Measurements from ENCODE around the gene CTDSPL2. TPM values are rescaled to one million over a fixed set of nuclear protein-coding genes. Genes with fewer than 3 reads are reported as not detected.

The CTDSPL2 gene
- total RNA-seq, 1 experiment from 2014 or later = 38.2 TPM

DNA sequence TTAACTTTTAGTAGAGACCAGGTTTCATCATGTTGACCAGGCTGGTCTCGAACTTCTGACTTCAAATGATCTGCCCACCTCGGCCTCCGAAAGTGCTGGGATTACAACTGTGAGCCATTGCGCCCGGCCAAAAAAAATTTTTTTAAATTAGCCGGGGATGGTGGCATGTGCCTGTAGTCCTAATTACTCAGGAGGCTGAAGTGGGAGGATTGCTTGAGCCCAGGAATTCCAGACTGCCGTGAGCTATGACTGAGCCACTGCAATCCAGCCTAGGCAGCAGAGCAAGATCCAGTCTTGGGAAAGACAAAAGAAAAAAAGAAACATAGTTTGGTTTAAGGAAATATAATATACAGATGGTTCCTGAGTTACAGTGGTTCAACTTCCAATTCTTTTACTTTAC, 64.6 kb downstream of the CTDSPL2 start:
- ChIA-PET POLR2A (interaction anchor here (0.6 to 1.6 kb wide), 5 partner anchors 12 to 204 kb away, joined by 3 to 4 read pairs (median 3); partner anchors contain the start of gene GOLM2), CTCF (interaction anchor here (0.8 to 1.1 kb wide), 3 partner anchors 9 to 201 kb away, joined by 3 to 5 read pairs (median 3); no protein-coding TSS in a partner anchor)
- Mint-ChIP-seq H3K27ac (ENCODE audit: low read depth, unreplicated experiment) (no peak overlapping the region), H3K27me3 (ENCODE audit: insufficient read depth, unreplicated experiment) (no peaks in the 10 kb centered on the region), H3K9me3 (ENCODE audit: unreplicated experiment) (no peaks in the 10 kb centered on the region), H3K4me1 (ENCODE audit: insufficient read depth, unreplicated experiment) (peaks cover 27% of the 10 kb centered on the region), H3K4me3 (ENCODE audit: unreplicated experiment) (no peak overlapping the region), H3K36me3 (ENCODE audit: insufficient read depth, unreplicated experiment) (peaks cover 74% of the 10 kb centered on the region)
- intact Hi-C loops (cut with micrococcal nuclease) = loop anchor here (5.0 kb wide), 1 partner anchor 360 kb away; no protein-coding TSS in a partner anchor
- TF ChIP-seq, protein P1, sequence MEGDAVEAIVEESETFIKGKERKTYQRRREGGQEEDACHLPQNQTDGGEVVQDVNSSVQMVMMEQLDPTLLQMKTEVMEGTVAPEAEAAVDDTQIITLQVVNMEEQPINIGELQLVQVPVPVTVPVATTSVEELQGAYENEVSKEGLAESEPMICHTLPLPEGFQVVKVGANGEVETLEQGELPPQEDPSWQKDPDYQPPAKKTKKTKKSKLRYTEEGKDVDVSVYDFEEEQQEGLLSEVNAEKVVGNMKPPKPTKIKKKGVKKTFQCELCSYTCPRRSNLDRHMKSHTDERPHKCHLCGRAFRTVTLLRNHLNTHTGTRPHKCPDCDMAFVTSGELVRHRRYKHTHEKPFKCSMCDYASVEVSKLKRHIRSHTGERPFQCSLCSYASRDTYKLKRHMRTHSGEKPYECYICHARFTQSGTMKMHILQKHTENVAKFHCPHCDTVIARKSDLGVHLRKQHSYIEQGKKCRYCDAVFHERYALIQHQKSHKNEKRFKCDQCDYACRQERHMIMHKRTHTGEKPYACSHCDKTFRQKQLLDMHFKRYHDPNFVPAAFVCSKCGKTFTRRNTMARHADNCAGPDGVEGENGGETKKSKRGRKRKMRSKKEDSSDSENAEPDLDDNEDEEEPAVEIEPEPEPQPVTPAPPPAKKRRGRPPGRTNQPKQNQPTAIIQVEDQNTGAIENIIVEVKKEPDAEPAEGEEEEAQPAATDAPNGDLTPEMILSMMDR (IDR thresholded peaks at IDR 0.05; ENCODE audit: unreplicated experiment) = no peak
- BruUV-seq (replicated peaks) = no TSS peak
- DNase-seq (ENCODE audit: unreplicated experiment) = no peak

DNA sequence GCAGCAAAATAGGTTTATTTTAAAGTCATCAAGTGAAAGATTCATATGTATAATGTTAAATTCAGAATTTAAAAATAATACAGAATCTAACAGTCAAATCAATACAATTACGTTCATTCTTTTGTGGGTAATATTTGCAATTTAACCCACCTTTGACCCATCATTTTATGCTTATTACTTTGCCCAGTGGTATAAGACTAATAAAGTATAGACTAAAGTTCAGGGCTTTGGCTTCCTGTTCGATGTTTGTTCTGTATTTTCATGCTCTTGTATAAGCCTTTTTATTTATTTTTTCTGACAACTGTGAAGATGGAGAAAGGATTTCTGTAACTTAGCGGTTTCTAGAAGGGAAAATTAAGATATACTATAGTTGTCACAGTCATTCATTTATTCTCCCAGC, 65.2 kb downstream of the CTDSPL2 start:
- peaks cover 68% of the 10 kb centered on the region for H3K36me3 Mint-ChIP-seq (ENCODE audit: insufficient read depth, unreplicated experiment)
- TSS peak; percentile 12 for BruUV-seq (replicated peaks)
- H3K4me1 Mint-ChIP-seq (ENCODE audit: insufficient read depth, unreplicated experiment) = peaks cover 22% of the 10 kb centered on the region
- no peaks in the 10 kb centered on the region for H3K9me3 Mint-ChIP-seq (ENCODE audit: unreplicated experiment)
- DNase-seq (ENCODE audit: unreplicated experiment) = no peak
- H3K4me3 Mint-ChIP-seq (ENCODE audit: unreplicated experiment) = no peak overlapping the region
- TF ChIP-seq, protein P1 (IDR thresholded peaks at IDR 0.05; ENCODE audit: unreplicated experiment) = no peak
- POLR2A ChIA-PET = interaction anchor here (0.8 to 1.2 kb wide), 2 partner anchors 11 to 204 kb away, joined by 3 to 4 read pairs; partner anchors contain the start of gene GOLM2
- H3K27ac Mint-ChIP-seq (ENCODE audit: low read depth, unreplicated experiment) = no peak overlapping the region
- CTCF ChIA-PET = interaction anchor here (1.1 kb wide), 1 partner anchor 26 kb away, joined by 3 read pairs; no protein-coding TSS in a partner anchor
- H3K27me3 Mint-ChIP-seq (ENCODE audit: insufficient read depth, unreplicated experiment) = no peaks in the 10 kb centered on the region
- intact Hi-C loops (cut with micrococcal nuclease) = loop anchor here (5.0 kb wide), 1 partner anchor 360 kb away; no protein-coding TSS in a partner anchor

DNA sequence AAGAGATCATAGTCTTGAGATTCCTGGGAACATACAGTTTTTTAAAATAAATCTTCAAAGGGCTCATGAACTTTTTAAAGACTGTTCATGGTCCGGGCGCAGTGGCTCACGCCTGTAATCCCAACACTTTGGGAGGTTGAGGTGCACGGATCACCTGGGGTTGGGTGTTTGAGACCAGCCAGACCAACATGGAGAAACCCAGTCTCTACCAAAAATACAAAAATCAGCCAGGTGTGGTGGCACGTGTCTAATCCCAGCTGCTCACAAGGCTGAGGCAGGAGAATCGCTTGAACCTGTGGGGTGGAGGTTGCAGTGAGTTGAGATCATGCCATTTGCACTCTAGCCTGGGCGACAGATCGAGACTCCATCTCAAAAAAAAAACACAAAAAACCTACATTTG, 68.1 kb downstream of the CTDSPL2 start:
- Mint-ChIP-seq H3K27me3 (ENCODE audit: insufficient read depth, unreplicated experiment) (no peaks in the 10 kb centered on the region), H3K36me3 (ENCODE audit: insufficient read depth, unreplicated experiment) (peaks cover 67% of the 10 kb centered on the region), H3K27ac (ENCODE audit: low read depth, unreplicated experiment) (no peak overlapping the region), H3K9me3 (ENCODE audit: unreplicated experiment) (no peaks in the 10 kb centered on the region), H3K4me1 (ENCODE audit: insufficient read depth, unreplicated experiment) (no peaks in the 10 kb centered on the region), H3K4me3 (ENCODE audit: unreplicated experiment) (no peak overlapping the region)
- TF ChIP-seq, protein P1 (IDR thresholded peaks at IDR 0.05; ENCODE audit: unreplicated experiment) = no peak
- no TSS peak for BruUV-seq (replicated peaks)
- ChIA-PET CTCF (interaction anchor here (0.6 kb wide), 1 partner anchor 277 kb away, joined by 4 read pairs; no protein-coding TSS in a partner anchor), POLR2A (no interaction called here)
- DNase-seq (ENCODE audit: unreplicated experiment) = no peak
- intact Hi-C loops (cut with micrococcal nuclease) = no loop called here

DNA sequence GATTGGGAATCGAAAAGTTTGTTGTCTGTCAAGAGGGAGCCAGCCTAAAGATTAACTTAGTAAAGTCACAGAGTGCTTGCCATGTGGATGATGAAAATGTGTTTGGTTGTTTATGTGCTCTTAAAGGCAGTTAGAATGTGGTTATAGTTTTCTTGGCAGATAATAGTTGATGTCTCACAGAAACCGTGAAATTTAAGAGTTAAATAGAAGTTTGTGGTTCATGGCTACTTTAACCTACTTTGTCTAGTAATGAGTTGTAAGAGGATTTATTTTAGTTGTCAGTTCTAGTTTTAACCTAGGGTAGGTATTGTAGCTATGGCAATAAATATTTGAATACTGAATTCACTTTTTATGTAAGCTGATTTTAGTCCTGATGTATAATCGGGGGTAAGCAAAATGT, 73.1 kb downstream of the CTDSPL2 start:
- BruUV-seq (replicated peaks) = no TSS peak
- H3K27me3 Mint-ChIP-seq (ENCODE audit: insufficient read depth, unreplicated experiment) = no peaks in the 10 kb centered on the region
- peaks cover 62% of the 10 kb centered on the region for H3K36me3 Mint-ChIP-seq (ENCODE audit: insufficient read depth, unreplicated experiment)

More for the DNA sequence above, 73.1 kb downstream of the CTDSPL2 start:
- Mint-ChIP-seq H3K9me3 (ENCODE audit: unreplicated experiment) (no peaks in the 10 kb centered on the region), H3K4me3 (ENCODE audit: unreplicated experiment) (no peak overlapping the region), H3K4me1 (ENCODE audit: insufficient read depth, unreplicated experiment) (no peaks in the 10 kb centered on the region), H3K27ac (ENCODE audit: low read depth, unreplicated experiment) (peak overlapping the region; percentile 19)
- POLR2A ChIA-PET = interaction anchor here (0.9 to 1.8 kb wide), 4 partner anchors 10 to 212 kb away, joined by 6 to 25 read pairs (median 12); partner anchors contain the start of genes CTDSPL2 and GOLM2
- intact Hi-C loops (cut with micrococcal nuclease) = loop anchor here (5.0 kb wide), 2 partner anchors 213 to 598 kb away; partner anchors contain the start of gene GOLM2
- no peak for DNase-seq (ENCODE audit: unreplicated experiment)
- CTCF ChIA-PET = interaction anchor here (0.6 to 1.8 kb wide), 11 partner anchors 9 to 596 kb away, joined by 3 to 11 read pairs (median 4); no protein-coding TSS in a partner anchor
- TF ChIP-seq, protein P1 (IDR thresholded peaks at IDR 0.05; ENCODE audit: unreplicated experiment) = no peak
